Measurements from ENCODE around the gene PCDHAC2.

DNA sequence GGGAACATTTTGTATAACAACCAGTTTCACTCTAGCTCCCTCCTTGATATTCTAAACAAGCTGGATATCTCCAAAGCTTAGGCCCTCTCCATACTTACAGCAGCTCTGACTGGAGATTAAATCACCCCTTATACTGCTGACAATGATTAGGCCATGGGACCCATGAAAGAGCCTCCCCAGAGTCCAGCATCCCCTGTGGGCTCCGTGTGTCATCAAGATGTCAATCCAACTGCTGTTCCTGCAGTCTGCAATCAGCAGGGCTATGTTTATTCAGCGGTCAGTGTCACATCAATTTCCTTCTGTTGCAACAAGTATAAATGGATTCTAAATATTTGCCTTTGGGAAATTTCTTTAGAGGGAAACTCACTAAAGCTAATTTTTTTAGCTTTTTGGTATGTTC is 26.6 kb downstream of the PCDHAC2 start:
- TF ChIP-seq, protein P1, sequence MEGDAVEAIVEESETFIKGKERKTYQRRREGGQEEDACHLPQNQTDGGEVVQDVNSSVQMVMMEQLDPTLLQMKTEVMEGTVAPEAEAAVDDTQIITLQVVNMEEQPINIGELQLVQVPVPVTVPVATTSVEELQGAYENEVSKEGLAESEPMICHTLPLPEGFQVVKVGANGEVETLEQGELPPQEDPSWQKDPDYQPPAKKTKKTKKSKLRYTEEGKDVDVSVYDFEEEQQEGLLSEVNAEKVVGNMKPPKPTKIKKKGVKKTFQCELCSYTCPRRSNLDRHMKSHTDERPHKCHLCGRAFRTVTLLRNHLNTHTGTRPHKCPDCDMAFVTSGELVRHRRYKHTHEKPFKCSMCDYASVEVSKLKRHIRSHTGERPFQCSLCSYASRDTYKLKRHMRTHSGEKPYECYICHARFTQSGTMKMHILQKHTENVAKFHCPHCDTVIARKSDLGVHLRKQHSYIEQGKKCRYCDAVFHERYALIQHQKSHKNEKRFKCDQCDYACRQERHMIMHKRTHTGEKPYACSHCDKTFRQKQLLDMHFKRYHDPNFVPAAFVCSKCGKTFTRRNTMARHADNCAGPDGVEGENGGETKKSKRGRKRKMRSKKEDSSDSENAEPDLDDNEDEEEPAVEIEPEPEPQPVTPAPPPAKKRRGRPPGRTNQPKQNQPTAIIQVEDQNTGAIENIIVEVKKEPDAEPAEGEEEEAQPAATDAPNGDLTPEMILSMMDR (conservative IDR thresholded peaks at IDR 0.05; ENCODE audit: low read depth, low read length) = no peak
- TF ChIP-seq POLR2A (IDR thresholded peaks at IDR 0.05; ENCODE audit: low read depth, low read length) (no peak), FOS (IDR thresholded peaks at IDR 0.05; ENCODE audit: low read depth, low read length) (no peak)

All from IMR-90 (cell line).